Tibial nerve (tissue), 4 donors: ENCODE measurements around the gene CIROP.

Experiments
- CTCF ChIP-seq, 5 experiments: fragments of 200-600 bp in 3 of 5; fragments of 450-650 bp in 2 of 5; sonication (generic) in 3 of 5; IDR thresholded peaks; one replicate each; pipeline ENCODE4 v1.5.1; 2016 to 2019; ENCODE audit warnings: antibody characterized with exemption in 5 of 5, mild to moderate bottlenecking in 3 of 5, moderate library complexity in 2 of 5
- EP300 ChIP-seq, 2 donors: sonication (generic); formaldehyde crosslinking; IDR thresholded peaks; one replicate each; pipeline ENCODE4 v1.6.1; 2017; ENCODE audit warnings: antibody characterized with exemption in 2 of 2, mild to moderate bottlenecking in 1 of 2
- POLR2A ChIP-seq, 2 donors: fragments of 450-650 bp; IDR thresholded peaks; one replicate each; pipeline ENCODE4 v1.6.1; 2017; ENCODE audit warnings: antibody characterized with exemption in 2 of 2, mild to moderate bottlenecking in 2 of 2, moderate library complexity in 2 of 2

- TF ChIP-seq CTCF (IDR thresholded peaks at IDR 0.05) (no peak), POLR2A (IDR thresholded peaks at IDR 0.05) (no peak), EP300 (IDR thresholded peaks at IDR 0.05) (no peak)
These were observed 5.5 kb downstream of the CIROP start for GRCh38 chr14:23099212-23099861.
